Ovary (tissue), 9 donors: ENCODE results near the gene TBC1D24. TPM values are rescaled to one million over a fixed set of nuclear protein-coding genes. Genes with fewer than 3 reads are reported as not detected.

Experiments
- DNase-seq, 5 donors: peaks; one replicate each; pipeline ENCODE4 v3.0.0-alpha.2; 2019 to 2020
- H3K27ac ChIP-seq, 2 donors: fragments of 200-600 bp; one replicate each; pipeline versions ENCODE4 v1.5.1 to v1.8.0; 2019 to 2022
- H3K27me3 ChIP-seq: fragments of 200-600 bp; one replicate; pipeline ENCODE4 v1.8.0; 2022
- H3K36me3 ChIP-seq: fragments of 200-600 bp; sonication (generic); one replicate; pipeline ENCODE4 v1.5.1; 2019
- H3K4me1 ChIP-seq: one replicate; pipeline ENCODE4 v1.8.1; 2013; ENCODE audit warnings: mild to moderate bottlenecking, moderate library complexity; ENCODE audit not compliant: insufficient read depth
- H3K4me3 ChIP-seq: fragments of 200-600 bp; sonication (generic); one replicate; pipeline ENCODE4 v1.5.1; 2017
- H3K9me3 ChIP-seq, 2 donors: fragments of 200-600 bp in 1 of 2; sonication (generic) in 1 of 2; one replicate each; pipeline versions ENCODE4 v1.5.1 to v1.8.1; 2013 to 2019; ENCODE audit warnings: mild to moderate bottlenecking in 1 of 2, moderate library complexity in 1 of 2
- EP300 ChIP-seq: sonication (generic); formaldehyde crosslinking; IDR thresholded peaks from one replicate; pipeline ENCODE4 v1.6.1; 2017; ENCODE audit warnings: antibody characterized with exemption
- POLR2A ChIP-seq: fragments of 450-650 bp; IDR thresholded peaks from one replicate; pipeline ENCODE4 v1.6.1; 2017; ENCODE audit warnings: antibody characterized with exemption, mild to moderate bottlenecking, moderate library complexity
- WGBS, 3 donors: extraction: QIAGEN DNeasy Blood & Tissue Kit in 1 of 3; methylation state at CpG; one replicate each; pipeline versions ENCODE4 v1.1.5 to v1.1.7; 2013 to 2017; 5-methylcytosine and 5-hydroxymethylcytosine counted together
- intact Hi-C, 4 donors: fragments of 100-400 bp; cut with DNase I; formaldehyde crosslinking; loops; one replicate each; pipeline versions ENCODE4 v1.11.0 to v1.15.1; 2022 to 2023
- polyA plus RNA-seq, 2 donors: library from polyadenylated mRNA; stranded (reverse); fragments of 200-250 nt in 1 of 2; fragments of 350-450 nt in 1 of 2; fragmentation: Illumina TruSeq in 1 of 2; extraction: RNeasy Lipid Tissue Mini Kit (QIAGEN cat#74804) in 1 of 2; gene quantifications; one replicate each; pipeline ENCODE4 v1.2.3, GENCODE V29; 2013 to 2014
- total RNA-seq, 7 donors: library from RNA; depleted of rRNA in 2 of 7; stranded (reverse); fragments of >200 nt in 2 of 7; fragmentation: NEBNext Ultra II Directional in 3 of 7; extraction: Animal tissue kit (Norgen Biotek cat#: 25700) in 3 of 7; gene quantifications; one replicate each; pipeline versions ENCODE4 v1.1.0 to v1.2.4, GENCODE V29; 2016 to 2023
- TF ChIP-seq, protein P1 (sequence below), 3 donors: fragments of 450-650 bp in 2 of 3; fragments of 200-600 bp in 1 of 3; IDR thresholded peaks; one replicate each; pipeline versions ENCODE4 v1.5.1 to v1.8.0; 2016 to 2022; ENCODE audit warnings: antibody characterized with exemption in 3 of 3, mild to moderate bottlenecking in 1 of 3
- donor health status: DM: no; HTN: no; CAD: no; lungs with moderate emphysema.
- donor health status: DM: no; HTN: no; CAD: no.
- donor health status: Bipolar disorder and iron deficiency.
- donor health status: DM: yes; HTN: yes; CAD: no.
- donor health status: DM: no; HTN: no; CAD: no.
- donor health status: DM: yes; HTN: yes; CAD: no.

Gene TBC1D24
- total and polyA plus RNA-seq, 9 donors, result 1.9 to 8.1 (median 6.0) TPM

DNA sequence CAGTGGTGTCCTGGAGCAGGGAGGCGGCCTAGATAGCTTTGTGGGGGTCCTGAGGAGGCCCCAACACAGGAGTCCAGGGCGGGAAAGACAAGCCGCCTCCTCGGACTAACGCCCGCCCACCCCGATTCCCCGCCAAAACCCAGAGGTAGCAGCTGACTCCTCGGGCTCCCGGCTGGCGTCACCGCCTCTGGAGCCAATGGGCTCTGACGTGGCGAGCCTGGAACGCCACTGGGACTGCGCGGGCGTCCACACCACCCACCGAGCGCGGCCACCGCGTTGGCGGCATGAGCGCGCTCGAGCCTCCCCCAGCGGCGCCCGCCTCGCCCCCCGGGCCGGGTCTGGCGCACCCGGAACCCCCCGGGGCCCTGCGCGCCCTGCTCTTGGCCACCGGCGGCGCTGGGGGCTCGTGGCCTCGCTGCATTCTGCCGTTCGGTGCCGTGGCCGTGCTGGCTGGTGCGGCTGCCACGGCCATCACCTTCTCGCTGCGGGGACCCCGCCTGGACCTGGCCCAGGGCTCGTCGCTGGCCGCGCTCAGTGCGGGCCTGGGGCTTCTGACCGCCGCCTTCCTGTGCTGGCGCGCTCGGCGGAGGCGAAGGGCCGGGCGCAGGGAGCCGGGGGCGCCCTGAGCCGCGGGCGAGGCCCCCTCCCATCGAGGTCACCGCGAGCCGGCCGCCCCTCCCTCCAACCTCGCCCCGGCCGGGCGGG, 7.2 kb upstream of the TBC1D24 start:
- peak; percentile 68 to 84 (median 83) for DNase-seq
- intact Hi-C loops, result no loop called here
- peak; percentile 47 for TF ChIP-seq POLR2A
- TF ChIP-seq, protein P1, sequence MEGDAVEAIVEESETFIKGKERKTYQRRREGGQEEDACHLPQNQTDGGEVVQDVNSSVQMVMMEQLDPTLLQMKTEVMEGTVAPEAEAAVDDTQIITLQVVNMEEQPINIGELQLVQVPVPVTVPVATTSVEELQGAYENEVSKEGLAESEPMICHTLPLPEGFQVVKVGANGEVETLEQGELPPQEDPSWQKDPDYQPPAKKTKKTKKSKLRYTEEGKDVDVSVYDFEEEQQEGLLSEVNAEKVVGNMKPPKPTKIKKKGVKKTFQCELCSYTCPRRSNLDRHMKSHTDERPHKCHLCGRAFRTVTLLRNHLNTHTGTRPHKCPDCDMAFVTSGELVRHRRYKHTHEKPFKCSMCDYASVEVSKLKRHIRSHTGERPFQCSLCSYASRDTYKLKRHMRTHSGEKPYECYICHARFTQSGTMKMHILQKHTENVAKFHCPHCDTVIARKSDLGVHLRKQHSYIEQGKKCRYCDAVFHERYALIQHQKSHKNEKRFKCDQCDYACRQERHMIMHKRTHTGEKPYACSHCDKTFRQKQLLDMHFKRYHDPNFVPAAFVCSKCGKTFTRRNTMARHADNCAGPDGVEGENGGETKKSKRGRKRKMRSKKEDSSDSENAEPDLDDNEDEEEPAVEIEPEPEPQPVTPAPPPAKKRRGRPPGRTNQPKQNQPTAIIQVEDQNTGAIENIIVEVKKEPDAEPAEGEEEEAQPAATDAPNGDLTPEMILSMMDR (IDR thresholded peaks at IDR 0.05), result peak in 1 of 3 donors; percentile 5
- TF ChIP-seq EP300, result no peak
- Histone ChIP-seq H3K27ac (peak overlapping the region in 1 of 2 donors; percentile 39), H3K4me3 (peak overlapping the region; percentile 47), H3K9me3 (no peaks in the 10 kb centered on the region), H3K4me1 (peaks cover 7% of the 10 kb centered on the region), H3K27me3 (peaks cover 6% of the 10 kb centered on the region), H3K36me3 (no peaks in the 10 kb centered on the region)
- WGBS, 3 donors, result 0 to 1% (median 1%) methylated on average over 59 to 80 of the region's 80 CpGs

DNA sequence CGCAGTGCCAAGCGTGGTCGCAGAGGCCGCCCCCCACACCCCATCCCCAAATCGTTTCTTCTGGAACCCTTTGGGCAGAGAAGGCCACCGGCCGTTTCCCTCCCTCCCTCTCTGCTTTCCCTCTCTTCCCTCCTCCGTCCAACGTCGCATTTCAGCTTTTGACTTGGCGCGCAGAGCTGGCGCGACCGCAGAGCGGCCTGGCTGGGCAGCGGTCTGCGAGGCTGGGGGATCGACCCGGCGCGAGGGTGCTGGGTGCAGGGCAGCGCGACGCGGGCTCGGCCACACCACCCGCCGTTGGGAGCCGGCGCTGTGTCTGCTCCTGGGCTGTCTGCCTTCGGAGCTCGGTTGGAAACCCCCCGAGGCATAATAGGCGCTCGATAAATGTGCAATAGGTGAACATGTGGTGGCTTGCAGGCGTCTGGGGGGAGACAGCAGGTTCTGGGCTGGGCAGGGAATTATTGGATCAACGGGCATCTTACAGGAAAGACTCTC, 6.6 kb upstream of the TBC1D24 start:
- DNase-seq, result peak in 1 of 5 donors; percentile 45
- H3K27ac ChIP-seq, result peak overlapping the region in 1 of 2 donors; percentile 39
- H3K27me3 ChIP-seq, result peaks cover 6% of the 10 kb centered on the region
- TF ChIP-seq EP300 (no peak), POLR2A (no peak)
- TF ChIP-seq, protein P1 (IDR thresholded peaks at IDR 0.05), result no peak
- intact Hi-C loops, result no loop called here
- peaks cover 7% of the 10 kb centered on the region for H3K4me1 ChIP-seq
- H3K4me3 ChIP-seq, result peak overlapping the region; percentile 47
- H3K9me3 ChIP-seq, result no peaks in the 10 kb centered on the region
- 0 to 1% (median 0%) methylated on average over 32 to 38 of the region's 38 CpGs for WGBS, 3 donors
- no peaks in the 10 kb centered on the region for H3K36me3 ChIP-seq

DNA sequence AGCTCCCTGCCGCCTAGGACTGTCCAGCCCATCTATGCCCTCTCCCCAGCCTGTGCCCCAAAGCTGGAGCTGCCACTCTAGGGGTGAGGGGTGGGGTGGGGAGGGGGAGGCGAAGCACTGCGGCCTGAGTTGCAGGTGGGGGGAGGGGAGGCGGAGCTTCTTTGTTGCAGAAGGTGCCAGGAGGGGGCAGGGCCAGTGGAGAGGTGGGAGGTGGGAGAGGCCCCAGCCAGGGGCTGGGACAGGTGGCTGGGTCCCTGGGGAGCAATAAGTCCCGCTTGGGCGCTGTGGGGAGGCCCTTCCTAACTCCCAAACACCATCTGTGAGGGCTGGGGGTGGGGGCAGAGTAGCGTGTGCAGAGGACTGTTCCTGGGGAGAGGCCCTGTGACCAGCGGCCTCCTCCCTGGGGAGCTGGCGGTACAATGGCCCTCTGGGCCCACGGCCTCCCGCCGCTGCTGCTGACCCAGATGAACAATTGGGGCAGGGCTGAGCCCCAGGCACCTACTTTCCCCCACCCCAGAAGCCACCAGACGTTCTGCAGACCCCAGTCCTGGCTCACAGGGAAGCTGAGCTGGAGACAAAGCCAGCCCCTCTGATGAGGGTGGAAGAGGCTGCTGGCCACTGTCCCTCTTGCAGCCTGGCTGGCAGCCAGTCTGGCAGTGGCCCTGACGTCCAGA, 6.1 kb upstream of the TBC1D24 start:
- H3K36me3 ChIP-seq, result no peaks in the 10 kb centered on the region
- H3K27ac ChIP-seq, result no peak overlapping the region
- H3K4me1 ChIP-seq, result peaks cover 8% of the 10 kb centered on the region
- peak in 1 of 5 donors; percentile 35 for DNase-seq
- TF ChIP-seq, protein P1 (IDR thresholded peaks at IDR 0.05), result no peak
- TF ChIP-seq EP300 (no peak), POLR2A (no peak)
- no peak overlapping the region for H3K4me3 ChIP-seq
- 22 to 27% (median 22%) methylated on average over 12 to 14 of the region's 14 CpGs for WGBS, 3 donors
- no peaks in the 10 kb centered on the region for H3K9me3 ChIP-seq
- intact Hi-C loops, result no loop called here
- H3K27me3 ChIP-seq, result peaks cover 6% of the 10 kb centered on the region

DNA sequence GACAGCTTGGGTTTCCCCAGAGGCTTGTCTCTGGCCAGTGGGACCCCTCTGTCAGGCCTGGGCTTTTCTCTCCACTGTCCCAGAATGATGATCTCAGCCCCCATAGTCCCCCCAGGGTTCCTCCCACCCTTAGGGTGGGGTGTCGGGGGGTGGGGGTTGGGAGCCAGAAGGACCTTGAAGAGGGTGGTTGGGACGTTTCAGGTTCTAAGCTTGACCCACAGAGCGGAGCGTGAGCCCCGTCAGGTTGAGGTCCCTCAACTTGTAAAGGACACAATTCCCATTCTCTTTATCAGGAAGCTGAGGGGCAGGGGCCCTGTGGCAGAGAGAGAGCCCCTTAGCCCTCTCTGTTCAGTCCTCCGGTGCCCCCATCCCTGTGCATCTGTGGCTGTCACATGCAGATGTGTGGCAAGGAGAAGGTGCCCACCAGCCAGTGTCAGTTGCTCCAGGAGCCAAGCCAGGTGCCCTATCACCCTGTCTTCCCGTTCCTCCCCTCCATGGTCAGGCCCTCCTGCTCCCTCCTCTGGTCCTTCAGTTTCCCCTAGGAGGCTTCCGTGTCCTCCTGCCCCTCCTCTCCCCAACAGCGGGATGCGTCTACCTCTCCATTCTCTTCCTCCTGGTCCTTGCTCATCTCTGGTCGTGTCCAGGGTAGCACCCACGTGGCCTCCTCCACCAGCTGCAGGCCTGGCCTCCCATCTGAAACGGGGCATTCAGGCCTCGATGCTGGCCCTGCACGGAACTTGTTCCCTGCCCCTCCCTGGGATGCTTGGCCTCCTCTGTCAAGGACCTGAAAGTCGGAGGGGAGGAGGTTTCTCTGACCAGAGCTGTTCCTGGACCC, 5.3 kb upstream of the TBC1D24 start:
- Histone ChIP-seq H3K9me3 (no peaks in the 10 kb centered on the region), H3K4me1 (peaks cover 8% of the 10 kb centered on the region), H3K4me3 (no peak overlapping the region), H3K27me3 (peaks cover 6% of the 10 kb centered on the region), H3K27ac (no peak overlapping the region), H3K36me3 (no peaks in the 10 kb centered on the region)
- WGBS, 3 donors, result 42 to 55% (median 43%) methylated on average over 13 to 16 of the region's 16 CpGs
- TF ChIP-seq, protein P1 (IDR thresholded peaks at IDR 0.05), result no peak
- TF ChIP-seq POLR2A (no peak), EP300 (no peak)
- DNase-seq, result no peak
- intact Hi-C loops, result no loop called here
